ENCODE results near the gene TNFAIP3. TPM values are rescaled to one million over a fixed set of nuclear protein-coding genes. Genes with fewer than 3 reads are reported as not detected.

The TNFAIP3 gene
- total and polyA plus RNA-seq, 2 of the 8 experiments (the other 6 are each of a cell fraction or from before 2014, with no cell fraction given) = 1.6 to 2.0 TPM

DNA sequence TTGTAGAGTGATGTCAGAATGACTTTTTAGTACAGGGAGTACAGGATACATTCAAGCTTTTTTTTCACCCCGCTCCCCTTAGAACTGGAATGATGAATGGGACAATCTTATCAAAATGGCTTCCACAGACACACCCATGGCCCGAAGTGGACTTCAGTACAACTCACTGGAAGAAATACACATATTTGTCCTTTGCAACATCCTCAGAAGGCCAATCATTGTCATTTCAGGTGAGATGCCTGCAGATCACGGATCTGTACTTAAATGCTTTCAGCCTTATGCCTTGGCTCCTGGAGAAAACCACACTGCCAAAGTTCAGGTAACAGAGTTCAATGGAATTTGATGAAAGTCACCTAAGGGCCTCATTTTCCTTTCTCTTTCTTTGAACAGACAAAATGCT, 8.5 kb downstream of the TNFAIP3 start:
- Histone ChIP-seq H3K4me3 (ENCODE audit: extremely low read depth in 1 of 4, insufficient read depth in 2 of 4, low read depth in 3 of 4, low read length in 4 of 4) (no peak overlapping the region), H3K79me2 (ENCODE audit: control insufficient read depth in 1 of 2, insufficient read depth in 2 of 2, low read length in 2 of 2) (no peaks in the 10 kb centered on the region), H3K18ac (ENCODE audit: extremely low read depth, low read length) (no peak overlapping the region), H2AFZ (ENCODE audit: low read length) (no peak overlapping the region), H3K56ac (replicated peaks; ENCODE audit: insufficient read length, low read depth, low read length) (no peak overlapping the region), H2AK5ac (ENCODE audit: low read depth, low read length) (no peak overlapping the region), H2BK12ac (ENCODE audit: low read depth, low read length) (no peak overlapping the region), H2BK120ac (replicated peaks; ENCODE audit: low read depth, low read length) (no peak overlapping the region), H3K4me2 (ENCODE audit: insufficient read depth in 1 of 2, low read depth in 2 of 2, low read length in 2 of 2) (no peak overlapping the region), H3K9ac (replicated peaks in 1 of 4; ENCODE audit: extremely low read depth in 1 of 4, low read depth in 3 of 4, low read length in 3 of 4) (no peak overlapping the region), H3K14ac (ENCODE audit: insufficient read length) (no peak overlapping the region), H3K23me2 (ENCODE audit: low read depth, low read length) (no peaks in the 10 kb centered on the region), H4K8ac (ENCODE audit: extremely low read depth, insufficient read depth, low read length) (no peak overlapping the region), H3K4me1 (replicated peaks in 1 of 4; ENCODE audit: control insufficient read depth in 3 of 4, insufficient read depth in 4 of 4, low read length in 3 of 4) (peaks cover 0 to 11% (median 5%) of the 10 kb centered on the region in 4 experiments; a peak in 4 of 7 replicates), H2BK15ac (ENCODE audit: low read length) (no peak overlapping the region), H3K27me3 (replicated peaks in 1 of 4; ENCODE audit: control insufficient read depth in 3 of 4, extremely low read depth in 1 of 4, insufficient read depth in 3 of 4, low read length in 3 of 4) (no peaks in the 10 kb centered on the region), H2BK5ac (ENCODE audit: low read depth, low read length) (no peak overlapping the region), H4K20me1 (replicated peaks in 1 of 2; ENCODE audit: control insufficient read depth in 1 of 2, insufficient read depth in 2 of 2, low read length in 2 of 2) (no peaks in the 10 kb centered on the region), H3K27ac (ENCODE audit: low read depth, low read length) (no peak overlapping the region), H4K91ac (replicated peaks; ENCODE audit: insufficient read length, low read length) (no peak overlapping the region), H3K4ac (replicated peaks; ENCODE audit: insufficient read length, low read depth, low read length) (no peak overlapping the region), H3K79me1 (ENCODE audit: low read depth, low read length) (no peaks in the 10 kb centered on the region; the same call in 1 of the 2 replicates), H3K36me3 (ENCODE audit: control insufficient read depth in 2 of 4, insufficient read depth in 4 of 4, low read length in 3 of 4) (peaks cover 0 to 13% (median 3%) of the 10 kb centered on the region in 4 experiments; a peak in 2 of 8 replicates), H4K5ac (ENCODE audit: insufficient read length, low read depth, low read length) (no peak overlapping the region), H3K23ac (ENCODE audit: insufficient read length) (no peak overlapping the region), H2BK20ac (ENCODE audit: low read length) (no peak overlapping the region), H3K9me3 (ENCODE audit: insufficient read depth in 2 of 2, low read depth in 1 of 2, low read length in 1 of 2) (no peaks in the 10 kb centered on the region)
- ChIA-PET CTCF (ENCODE audit: partially characterized antibody) (interaction anchor here (0.7 to 1.6 kb wide), 4 partner anchors 9 to 169 kb away, joined by 3 to 9 read pairs (median 4); partner anchors contain the start of gene TNFAIP3), POLR2A (ENCODE audit: partially characterized antibody) (no interaction called here)
- FAIRE-seq (no peak), DNase-seq (ENCODE audit: low read depth in 1 of 2, low spot score in 2 of 2) (no peak)
- WGBS, 2 experiments (ENCODE audit: extremely low coverage in 1 of 2, insufficient coverage in 1 of 2, insufficient read length in 1 of 2, insufficient replicate concordance in 2 of 2, low coverage in 1 of 2, low lambda C conversion rate in 2 of 2, missing lambda C conversion rate in 1 of 2) = 85% methylated on average over 3 of the region's 3 CpGs; no CpG with 5 or more reads in 1 of the 2 experiments
- TF ChIP-seq BRCA1 (IDR thresholded peaks at IDR 0.05; ENCODE audit: low read depth, low read length) (no peak), SP4 (IDR thresholded peaks at IDR 0.05; ENCODE audit: low read length) (no peak), EP300 (IDR thresholded peaks at IDR 0.05; ENCODE audit: borderline replicate concordance in 1 of 2, low read depth in 2 of 2, low read length in 2 of 2) (no peak), BCL11A (IDR thresholded peaks at IDR 0.05; ENCODE audit: low read depth in 2 of 2, low read length in 2 of 2) (no peak), HDAC6 (IDR thresholded peaks at IDR 0.05; ENCODE audit: low read depth, low read length) (no peak), JUND (IDR thresholded peaks at IDR 0.05; ENCODE audit: low read length) (no peak), RNF2 (IDR thresholded peaks at IDR 0.05; ENCODE audit: borderline replicate concordance, low read depth, low read length, missing control alignments, poor library complexity, severe bottlenecking) (no peak), EGR1 (IDR thresholded peaks at IDR 0.05; ENCODE audit: borderline replicate concordance, low read depth, low read length) (no peak), NRF1 (IDR thresholded peaks at IDR 0.05; ENCODE audit: low read depth, low read length) (no peak), YY1 (IDR thresholded peaks at IDR 0.05; ENCODE audit: low read depth, low read length) (no peak), KDM4A (IDR thresholded peaks at IDR 0.05; ENCODE audit: low read depth, low read length, severe bottlenecking) (no peak), CREB1 (IDR thresholded peaks at IDR 0.05) (no peak), RAD21 (IDR thresholded peaks at IDR 0.05 in 1 of 2, conservative IDR thresholded peaks at IDR 0.05 in 1 of 2; ENCODE audit: low read depth in 2 of 2, low read length in 2 of 2) (no peak)
